Measurements from ENCODE around the gene TUBGCP6. TPM values are rescaled to one million over a fixed set of nuclear protein-coding genes. Genes with fewer than 3 reads are reported as not detected.

TUBGCP6 gene
- total and polyA plus RNA-seq, 2 experiments from 2014 or later, result 18.6 to 47.1 TPM

- Histone ChIP-seq H3K79me2 (replicated peaks; ENCODE audit: insufficient read depth) (peaks cover 21% of the 10 kb centered on the region), H3F3A (replicated peaks; ENCODE audit: low read depth) (peaks cover 14% of the 10 kb centered on the region), H3K9me2 (ENCODE audit: insufficient read depth) (no peaks in the 10 kb centered on the region), H2AFZ (peak within 1 kb of the TSS; percentile 43; the same call in 1 of the 2 replicates), H4K20me1 (replicated peaks; ENCODE audit: insufficient read depth) (peaks cover 13% of the 10 kb centered on the region), H3K27me3 (ENCODE audit: insufficient read depth) (peaks cover 9% of the 10 kb centered on the region; the same call in 1 of the 2 replicates), H3K36me3 (ENCODE audit: insufficient read depth) (no peaks in the 10 kb centered on the region; the same call in 1 of the 2 replicates), H3K4me3 (peak within 1 kb of the TSS; percentile 72), H3K4me2 (peak within 1 kb of the TSS; percentile 92), H3K27ac (ENCODE audit: low read depth) (no peak within 1 kb of the TSS), H3K4me1 (ENCODE audit: insufficient read depth) (peaks cover 8% of the 10 kb centered on the region; the same call in 1 of the 2 replicates)
- ATAC-seq, result peak; percentile 78
- TF ChIP-seq ZNF331 (CRISPR knock-in tag; IDR thresholded peaks at IDR 0.05; ENCODE audit: low read depth) (no peak), ZNF462 (CRISPR knock-in tag; IDR thresholded peaks at IDR 0.05) (no peak), POLR2AphosphoS5 (IDR thresholded peaks at IDR 0.05; ENCODE audit: low read depth) (peak; percentile 58), NANOG (IDR thresholded peaks at IDR 0.05; ENCODE audit: borderline replicate concordance) (no peak), JUNB (IDR thresholded peaks at IDR 0.05; ENCODE audit: unreplicated experiment) (no peak), ZNF114 (CRISPR knock-in tag; IDR thresholded peaks at IDR 0.05) (no peak), CTCF (conservative IDR thresholded peaks at IDR 0.05; ENCODE audit: low read depth in 2 of 2) (no peak), CREB1 (CRISPR knock-in tag; IDR thresholded peaks at IDR 0.05; ENCODE audit: low read depth) (peak; percentile 65), ETS1 (IDR thresholded peaks at IDR 0.05) (no peak), STAT1 (IDR thresholded peaks at IDR 0.05; ENCODE audit: unreplicated experiment) (no peak), EZH2phosphoT487 (IDR thresholded peaks at IDR 0.05; ENCODE audit: unreplicated experiment) (no peak)
- DNase-seq (ENCODE audit: low spot score), result peak; percentile 90
- H3K9me3 Mint-ChIP-seq, result peaks cover 6% of the 10 kb centered on the region; the same call in 2 of the 3 replicates
- H3K27ac Mint-ChIP-seq, result no peak within 1 kb of the TSS
- H3K4me3 Mint-ChIP-seq, result peak within 1 kb of the TSS; percentile 80
- H3K27me3 Mint-ChIP-seq (ENCODE audit: insufficient read depth, low read depth, poor library complexity), result peaks cover 8% of the 10 kb centered on the region
- H3K4me1 Mint-ChIP-seq, result peaks cover 12% of the 10 kb centered on the region
- H3K36me3 Mint-ChIP-seq (ENCODE audit: low read depth), result peaks cover 25% of the 10 kb centered on the region
Measured at GRCh38 chr22:50200461-50201190, 44.2 kb downstream of the TUBGCP6 start, which contains the start of gene SELENOO. Gene SELENOO (plus strand): TSS chr22:50201011. CDS start chr22:50201037, 26 bp downstream.
